ENCODE measurements around the gene ELN.
"Not testable (repeated sequence)": the region's sequence is repeated elsewhere in the genome, so short reads cannot be mapped to it uniquely, and the experiment has no call there.

The ELN gene

GRCh38 chr7:74000489-74001149 lies 27.4 kb upstream of the ELN start:
- no peak for DNase-seq (ENCODE audit: low spot score)

GRCh38 chr7:74001150-74001494 lies 26.9 kb upstream of the ELN start:
- no peak for DNase-seq (ENCODE audit: low spot score)

- DNase-seq (ENCODE audit: low spot score), result peak; percentile 90
Measured at GRCh38 chr7:74002474-74003017, 25.4 kb upstream of the ELN start.

- no peak for DNase-seq (ENCODE audit: low spot score)
Measured at GRCh38 chr7:74003621-74004020, 24.4 kb upstream of the ELN start.

GRCh38 chr7:74006032-74006431 lies 21.9 kb upstream of the ELN start:
- DNase-seq (ENCODE audit: low spot score), result no peak

- DNase-seq (ENCODE audit: low spot score), result no peak
Measured at GRCh38 chr7:74006451-74007241, 21.3 kb upstream of the ELN start.

- no peak for DNase-seq (ENCODE audit: low spot score)
Measured at GRCh38 chr7:74007242-74007567, 20.8 kb upstream of the ELN start.

- no peak for DNase-seq (ENCODE audit: low spot score)
Measured at GRCh38 chr7:74008687-74009086, 19.3 kb upstream of the ELN start.

- no peak for DNase-seq (ENCODE audit: low spot score)
Measured at GRCh38 chr7:74009719-74010118, 18.3 kb upstream of the ELN start.

- no peak for DNase-seq (ENCODE audit: low spot score)
Measured at GRCh38 chr7:74010407-74010806, 17.6 kb upstream of the ELN start.

- not testable (repeated sequence) for DNase-seq (ENCODE audit: low spot score)
Measured at GRCh38 chr7:74011421-74011820, 16.6 kb upstream of the ELN start.

- peak; percentile 94 for DNase-seq (ENCODE audit: low spot score)
Measured at GRCh38 chr7:74012842-74013249, 15.1 kb upstream of the ELN start.

GRCh38 chr7:74013539-74014272 lies 14.3 kb upstream of the ELN start:
- no peak for DNase-seq (ENCODE audit: low spot score)

GRCh38 chr7:74014931-74015330 lies 13.0 kb upstream of the ELN start:
- DNase-seq (ENCODE audit: low spot score), result no peak

GRCh38 chr7:74015670-74016069 lies 12.3 kb upstream of the ELN start:
- DNase-seq (ENCODE audit: low spot score), result no peak

- DNase-seq (ENCODE audit: low spot score), result no peak
Measured at GRCh38 chr7:74017125-74017524, 10.8 kb upstream of the ELN start.

- no peak for DNase-seq (ENCODE audit: low spot score)
Measured at GRCh38 chr7:74018246-74018895, 9.6 kb upstream of the ELN start.

GRCh38 chr7:74019149-74019548 lies 8.8 kb upstream of the ELN start:
- DNase-seq (ENCODE audit: low spot score), result no peak

GRCh38 chr7:74020390-74020789 lies 7.6 kb upstream of the ELN start:
- no peak for DNase-seq (ENCODE audit: low spot score)

GRCh38 chr7:74021546-74022320 lies 6.2 kb upstream of the ELN start:
- DNase-seq (ENCODE audit: low spot score), result no peak

- no peak for DNase-seq (ENCODE audit: low spot score)
Measured at GRCh38 chr7:74022507-74022906, 5.5 kb upstream of the ELN start.

- DNase-seq (ENCODE audit: low spot score), result peak; percentile 92
Measured at GRCh38 chr7:74023092-74023536, 4.9 kb upstream of the ELN start.
